Neural progenitor cell (in vitro differentiated cells): ENCODE measurements around the gene AFF1.

Experiments used
- EZH2 ChIP-seq: fragments of 200-600 bp; sonication (generic); IDR thresholded peaks from 2 replicates; pipeline ENCODE4 v1.6.1; 2017; ENCODE audit warnings: antibody characterized with exemption, mild to moderate bottlenecking, moderate library complexity
- EZH2phosphoT487 ChIP-seq: fragments of 200-600 bp; sonication (generic); IDR thresholded peaks from 2 replicates; pipeline ENCODE4 v1.6.1; 2017; ENCODE audit warnings: antibody characterized with exemption
- TF ChIP-seq, protein P1 (sequence below): fragments of 200-600 bp; sonication (generic); IDR thresholded peaks from 2 replicates; pipeline ENCODE4 v1.5.1; 2017; ENCODE audit warnings: antibody characterized with exemption, mild to moderate bottlenecking

DNA sequence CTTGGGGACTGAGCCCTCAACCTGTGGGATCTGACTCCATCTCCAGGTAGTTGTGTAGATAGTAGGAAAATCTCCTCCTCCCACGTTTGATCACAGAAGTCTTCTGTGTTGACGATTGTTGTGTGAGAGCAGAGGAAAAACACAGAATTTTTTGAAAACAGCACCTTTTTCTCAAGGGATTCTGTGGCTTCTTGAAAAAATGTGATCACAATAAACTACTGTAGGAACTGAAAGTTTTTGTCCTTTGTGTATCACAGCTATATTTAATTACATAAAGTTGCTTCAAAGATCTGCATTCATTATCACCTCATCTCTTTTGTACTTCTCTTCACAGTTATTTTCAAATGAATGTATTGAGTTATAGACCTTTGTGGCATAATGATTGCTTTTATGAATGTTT is 85.1 kb downstream of the AFF1 start:
- TF ChIP-seq, protein P1, sequence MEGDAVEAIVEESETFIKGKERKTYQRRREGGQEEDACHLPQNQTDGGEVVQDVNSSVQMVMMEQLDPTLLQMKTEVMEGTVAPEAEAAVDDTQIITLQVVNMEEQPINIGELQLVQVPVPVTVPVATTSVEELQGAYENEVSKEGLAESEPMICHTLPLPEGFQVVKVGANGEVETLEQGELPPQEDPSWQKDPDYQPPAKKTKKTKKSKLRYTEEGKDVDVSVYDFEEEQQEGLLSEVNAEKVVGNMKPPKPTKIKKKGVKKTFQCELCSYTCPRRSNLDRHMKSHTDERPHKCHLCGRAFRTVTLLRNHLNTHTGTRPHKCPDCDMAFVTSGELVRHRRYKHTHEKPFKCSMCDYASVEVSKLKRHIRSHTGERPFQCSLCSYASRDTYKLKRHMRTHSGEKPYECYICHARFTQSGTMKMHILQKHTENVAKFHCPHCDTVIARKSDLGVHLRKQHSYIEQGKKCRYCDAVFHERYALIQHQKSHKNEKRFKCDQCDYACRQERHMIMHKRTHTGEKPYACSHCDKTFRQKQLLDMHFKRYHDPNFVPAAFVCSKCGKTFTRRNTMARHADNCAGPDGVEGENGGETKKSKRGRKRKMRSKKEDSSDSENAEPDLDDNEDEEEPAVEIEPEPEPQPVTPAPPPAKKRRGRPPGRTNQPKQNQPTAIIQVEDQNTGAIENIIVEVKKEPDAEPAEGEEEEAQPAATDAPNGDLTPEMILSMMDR = no peak
- TF ChIP-seq EZH2 (no peak), EZH2phosphoT487 (no peak)
